ENCODE data around the gene ERRFI1.

Gene ERRFI1

GRCh38 chr1:8061673-8062386, 35.7 kb upstream of the ERRFI1 start:
- TF ChIP-seq EGR1 (IDR thresholded peaks at IDR 0.05) = no peak
- TF ChIP-seq TEAD4 (IDR thresholded peaks at IDR 0.05) = no peak
- no peak for TF ChIP-seq FOXM1 (IDR thresholded peaks at IDR 0.05; ENCODE audit: borderline replicate concordance, low read depth)
- TF ChIP-seq EP300 (IDR thresholded peaks at IDR 0.05; ENCODE audit: borderline replicate concordance) = no peak
- TF ChIP-seq REST (IDR thresholded peaks at IDR 0.05; ENCODE audit: low read depth) = no peak

- TF ChIP-seq ZBTB7A (IDR thresholded peaks at IDR 0.05; ENCODE audit: low read depth) (no peak), YY1 (IDR thresholded peaks at IDR 0.05; ENCODE audit: low read depth) (no peak), CREB1 (IDR thresholded peaks at IDR 0.05; ENCODE audit: low read depth) (no peak), RAD21 (IDR thresholded peaks at IDR 0.05; ENCODE audit: low read depth) (no peak), NFIC (IDR thresholded peaks at IDR 0.05) (no peak)
Observed at GRCh38 chr1:8061210-8061609, 35.1 kb upstream of the ERRFI1 start.

GRCh38 chr1:8059161-8059622, 33.1 kb upstream of the ERRFI1 start:
- no peak for TF ChIP-seq EGR1 (IDR thresholded peaks at IDR 0.05)
- TF ChIP-seq MAX (IDR thresholded peaks at IDR 0.05) = no peak
- TF ChIP-seq TEAD4 (IDR thresholded peaks at IDR 0.05) = no peak
- no peak for TF ChIP-seq FOXM1 (IDR thresholded peaks at IDR 0.05; ENCODE audit: borderline replicate concordance, low read depth)
- no peak for TF ChIP-seq TCF12 (IDR thresholded peaks at IDR 0.05; ENCODE audit: low read depth)
- no peak for TF ChIP-seq ZBTB7A (IDR thresholded peaks at IDR 0.05; ENCODE audit: low read depth)
- no peak for TF ChIP-seq RAD21 (IDR thresholded peaks at IDR 0.05; ENCODE audit: low read depth)
- TF ChIP-seq REST (IDR thresholded peaks at IDR 0.05; ENCODE audit: low read depth) = no peak
- no peak for TF ChIP-seq YY1 (IDR thresholded peaks at IDR 0.05; ENCODE audit: low read depth)
- TF ChIP-seq CREB1 (IDR thresholded peaks at IDR 0.05; ENCODE audit: low read depth) = no peak
- TF ChIP-seq NFIC (IDR thresholded peaks at IDR 0.05) = no peak
- TF ChIP-seq TAF1 (IDR thresholded peaks at IDR 0.05; ENCODE audit: low read depth) = no peak
- TF ChIP-seq USF1 (IDR thresholded peaks at IDR 0.05) = no peak
- TF ChIP-seq CEBPB (IDR thresholded peaks at IDR 0.05) = no peak
- TF ChIP-seq EP300 (IDR thresholded peaks at IDR 0.05; ENCODE audit: borderline replicate concordance) = no peak

GRCh38 chr1:8055973-8056372, 29.9 kb upstream of the ERRFI1 start:
- TF ChIP-seq CREB1 (IDR thresholded peaks at IDR 0.05; ENCODE audit: low read depth) (no peak), MAX (IDR thresholded peaks at IDR 0.05) (no peak), TEAD4 (IDR thresholded peaks at IDR 0.05) (no peak), EP300 (IDR thresholded peaks at IDR 0.05; ENCODE audit: borderline replicate concordance) (no peak), NFIC (IDR thresholded peaks at IDR 0.05) (no peak), FOXM1 (IDR thresholded peaks at IDR 0.05; ENCODE audit: borderline replicate concordance, low read depth) (no peak), EGR1 (IDR thresholded peaks at IDR 0.05) (no peak), TCF12 (IDR thresholded peaks at IDR 0.05; ENCODE audit: low read depth) (no peak), USF1 (IDR thresholded peaks at IDR 0.05) (no peak), YY1 (IDR thresholded peaks at IDR 0.05; ENCODE audit: low read depth) (no peak)

- no peak for TF ChIP-seq TCF12 (IDR thresholded peaks at IDR 0.05; ENCODE audit: low read depth)
- no peak for TF ChIP-seq CEBPB (IDR thresholded peaks at IDR 0.05)
- TF ChIP-seq EGR1 (IDR thresholded peaks at IDR 0.05) = no peak
- no peak for TF ChIP-seq ZBTB7A (IDR thresholded peaks at IDR 0.05; ENCODE audit: low read depth)
- no peak for TF ChIP-seq CREB1 (IDR thresholded peaks at IDR 0.05; ENCODE audit: low read depth)
- no peak for TF ChIP-seq REST (IDR thresholded peaks at IDR 0.05; ENCODE audit: low read depth)
Observed at GRCh38 chr1:8053878-8054567, 27.9 kb upstream of the ERRFI1 start.

Data from Ishikawa (cell line).